ENCODE data around the gene GGPS1. TPM values are rescaled to one million over a fixed set of nuclear protein-coding genes. Genes with fewer than 3 reads are reported as not detected.

The GGPS1 gene
- total RNA-seq, 1 donor from 2014 or later = 65.1 TPM

- Histone ChIP-seq H3K4me1 (no peaks in the 10 kb centered on the region), H3F3A (ENCODE audit: low read depth) (peaks cover 10% of the 10 kb centered on the region), H3K27ac (peak overlapping the region; percentile 4), H2AFZ (replicated peaks) (no peak overlapping the region), H3K4me3 (no peak overlapping the region), H3K9ac (no peak overlapping the region), H3K36me3 (peaks cover 11% of the 10 kb centered on the region), H3K4me2 (no peak overlapping the region), H3K9me3 (ENCODE audit: low read depth) (no peaks in the 10 kb centered on the region), H4K20me1 (ENCODE audit: low read depth) (peaks cover 68% of the 10 kb centered on the region), H3K27me3 (no peaks in the 10 kb centered on the region), H3K79me2 (ENCODE audit: low read depth) (peaks cover 95% of the 10 kb centered on the region)
- DNase-seq (ENCODE audit: low spot score) = no peak
- peaks cover 4% of the 10 kb centered on the region for H3K4me1 Mint-ChIP-seq
- no peak for TF ChIP-seq EZH2phosphoT487 (IDR thresholded peaks at IDR 0.05)
- TF ChIP-seq EZH2 (IDR thresholded peaks at IDR 0.05) = no peak
- TF ChIP-seq CTCF (IDR thresholded peaks at IDR 0.05) = no peak
- H3K9me3 Mint-ChIP-seq = peaks cover 2% of the 10 kb centered on the region
- peak overlapping the region; percentile 4 for H3K4me3 Mint-ChIP-seq
- H3K27me3 Mint-ChIP-seq (ENCODE audit: insufficient read depth, low read depth) = no peaks in the 10 kb centered on the region
- peaks cover 25% of the 10 kb centered on the region for H3K36me3 Mint-ChIP-seq
- H3K27ac Mint-ChIP-seq = no peak overlapping the region
Observed at GRCh38 chr1:235313262-235313661, 15.1 kb upstream of the GGPS1 start.

- Mint-ChIP-seq H3K4me1 (peaks cover 4% of the 10 kb centered on the region), H3K4me3 (no peak overlapping the region), H3K27me3 (ENCODE audit: insufficient read depth, low read depth) (no peaks in the 10 kb centered on the region), H3K36me3 (peaks cover 32% of the 10 kb centered on the region), H3K9me3 (peaks cover 2% of the 10 kb centered on the region), H3K27ac (no peak overlapping the region)
- no peak for DNase-seq (ENCODE audit: low spot score)
- peaks cover 11% of the 10 kb centered on the region for H3K36me3 ChIP-seq
- H3K4me3 ChIP-seq = no peak overlapping the region
- H4K20me1 ChIP-seq (ENCODE audit: low read depth) = peaks cover 76% of the 10 kb centered on the region
- H3K4me1 ChIP-seq = no peaks in the 10 kb centered on the region
- H3K9me3 ChIP-seq (ENCODE audit: low read depth) = no peaks in the 10 kb centered on the region
- peaks cover 98% of the 10 kb centered on the region for H3K79me2 ChIP-seq (ENCODE audit: low read depth)
- TF ChIP-seq EZH2 (IDR thresholded peaks at IDR 0.05) (no peak), EZH2phosphoT487 (IDR thresholded peaks at IDR 0.05) (no peak)
- no peak overlapping the region for H3K9ac ChIP-seq
- no peak overlapping the region for H3K4me2 ChIP-seq
- H3K27me3 ChIP-seq = no peaks in the 10 kb centered on the region
- no peak overlapping the region for H2AFZ ChIP-seq (replicated peaks)
- H3K27ac ChIP-seq = peak overlapping the region; percentile 4
- H3F3A ChIP-seq (ENCODE audit: low read depth) = peaks cover 10% of the 10 kb centered on the region
Observed at GRCh38 chr1:235313931-235314678, 14.3 kb upstream of the GGPS1 start.

- peaks cover 2% of the 10 kb centered on the region for H3K27me3 Mint-ChIP-seq (ENCODE audit: insufficient read depth, low read depth)
- no peak overlapping the region for H3K27ac Mint-ChIP-seq
- no peaks in the 10 kb centered on the region for H3K9me3 ChIP-seq (ENCODE audit: low read depth)
- H3K4me1 Mint-ChIP-seq = peaks cover 4% of the 10 kb centered on the region
- H3K4me3 Mint-ChIP-seq = no peak overlapping the region
- H3K4me3 ChIP-seq = no peak overlapping the region
- TF ChIP-seq CTCF (IDR thresholded peaks at IDR 0.05) (no peak), EZH2phosphoT487 (IDR thresholded peaks at IDR 0.05) (no peak), EZH2 (IDR thresholded peaks at IDR 0.05) (no peak)
- no peak overlapping the region for H2AFZ ChIP-seq (replicated peaks)
- no peak overlapping the region for H3K9ac ChIP-seq
- H3K79me2 ChIP-seq (ENCODE audit: low read depth) = peaks cover 100% of the 10 kb centered on the region
- H3F3A ChIP-seq (ENCODE audit: low read depth) = peaks cover 8% of the 10 kb centered on the region
- H3K9me3 Mint-ChIP-seq = no peaks in the 10 kb centered on the region
- no peaks in the 10 kb centered on the region for H3K4me1 ChIP-seq
- peaks cover 32% of the 10 kb centered on the region for H3K36me3 Mint-ChIP-seq
- DNase-seq (ENCODE audit: low spot score) = no peak
- H3K27ac ChIP-seq = no peak overlapping the region
- no peaks in the 10 kb centered on the region for H3K27me3 ChIP-seq
- no peak overlapping the region for H3K4me2 ChIP-seq
- peaks cover 87% of the 10 kb centered on the region for H4K20me1 ChIP-seq (ENCODE audit: low read depth)
- H3K36me3 ChIP-seq = peaks cover 11% of the 10 kb centered on the region
Observed at GRCh38 chr1:235315173-235315572, 13.2 kb upstream of the GGPS1 start.

- H3K36me3 ChIP-seq = peaks cover 7% of the 10 kb centered on the region
- H3K79me2 ChIP-seq (ENCODE audit: low read depth) = peaks cover 100% of the 10 kb centered on the region
- TF ChIP-seq EZH2phosphoT487 (IDR thresholded peaks at IDR 0.05) = no peak
- no peak for TF ChIP-seq CTCF (IDR thresholded peaks at IDR 0.05)
- no peak for TF ChIP-seq EZH2 (IDR thresholded peaks at IDR 0.05)
Observed at GRCh38 chr1:235315735-235316134, 12.6 kb upstream of the GGPS1 start.

More at GRCh38 chr1:235315735-235316134, 12.6 kb upstream of the GGPS1 start:
- H4K20me1 ChIP-seq (ENCODE audit: low read depth) = peaks cover 88% of the 10 kb centered on the region
- no peaks in the 10 kb centered on the region for H3K4me1 ChIP-seq
- H3K9ac ChIP-seq = no peak overlapping the region
- Mint-ChIP-seq H3K4me3 (no peak overlapping the region), H3K36me3 (peaks cover 34% of the 10 kb centered on the region), H3K4me1 (peaks cover 4% of the 10 kb centered on the region), H3K27ac (no peak overlapping the region), H3K9me3 (no peaks in the 10 kb centered on the region), H3K27me3 (ENCODE audit: insufficient read depth, low read depth) (peaks cover 2% of the 10 kb centered on the region)
- peaks cover 3% of the 10 kb centered on the region for H3F3A ChIP-seq (ENCODE audit: low read depth)
- no peak overlapping the region for H2AFZ ChIP-seq (replicated peaks)
- H3K27me3 ChIP-seq = no peaks in the 10 kb centered on the region
- H3K27ac ChIP-seq = no peak overlapping the region
- DNase-seq (ENCODE audit: low spot score) = no peak
- H3K4me3 ChIP-seq = no peak overlapping the region
- no peak overlapping the region for H3K4me2 ChIP-seq
- H3K9me3 ChIP-seq (ENCODE audit: low read depth) = no peaks in the 10 kb centered on the region
